ENCODE results near the gene SCD5.
"Not testable (repeated sequence)": the region's sequence is repeated elsewhere in the genome, so short reads cannot be mapped to it uniquely, and the experiment has no call there.

The SCD5 gene

DNA sequence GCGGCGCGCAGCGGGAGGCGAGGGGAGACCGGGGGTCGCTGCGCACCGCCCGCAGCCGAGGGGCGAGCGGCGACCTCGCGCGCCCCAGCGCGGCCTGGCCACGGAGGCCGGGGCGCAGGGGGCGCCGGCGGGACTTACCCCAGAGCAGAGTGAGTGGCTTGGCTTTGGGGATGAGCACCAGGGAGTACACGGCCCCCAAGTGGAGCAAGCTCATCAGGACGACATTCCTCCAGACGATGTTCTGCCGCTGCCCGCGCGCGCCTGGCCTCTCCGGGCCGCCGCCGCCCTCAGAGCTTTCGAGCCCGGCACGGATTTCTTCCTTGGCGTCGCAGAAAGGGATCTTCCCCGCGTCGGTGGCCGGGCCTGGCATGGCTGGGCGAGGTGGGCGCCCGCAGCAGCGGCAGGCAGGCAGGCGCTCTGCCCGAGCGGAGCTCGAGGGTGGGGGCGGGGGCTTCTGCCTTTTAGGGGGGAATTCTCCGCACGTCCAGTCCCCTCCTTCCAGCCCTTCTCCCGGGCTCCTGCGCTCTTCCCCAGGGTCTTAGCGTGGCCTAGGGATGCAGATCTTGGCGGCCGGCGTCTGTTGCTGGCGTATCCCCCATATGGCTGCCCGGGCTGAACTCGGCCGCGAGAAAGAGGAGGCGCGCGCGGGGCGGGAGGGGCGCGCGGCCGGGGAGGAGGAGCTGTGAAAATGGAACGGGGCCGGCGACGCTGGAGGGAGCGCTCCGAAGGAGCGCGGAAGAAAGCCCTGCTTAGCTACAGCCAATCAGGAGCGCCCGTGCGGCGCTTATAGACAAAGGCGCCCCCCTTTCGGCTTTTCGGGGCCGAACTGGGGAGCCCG lies at the start of gene SCD5:
TSS of gene SCD5 (minus strand) at position 629 of the 838 bp plus-strand sequence. CDS start at position 370, 259 bp downstream.
- peak; percentile 88 for DNase-seq (ENCODE audit: low read depth)

DNA sequence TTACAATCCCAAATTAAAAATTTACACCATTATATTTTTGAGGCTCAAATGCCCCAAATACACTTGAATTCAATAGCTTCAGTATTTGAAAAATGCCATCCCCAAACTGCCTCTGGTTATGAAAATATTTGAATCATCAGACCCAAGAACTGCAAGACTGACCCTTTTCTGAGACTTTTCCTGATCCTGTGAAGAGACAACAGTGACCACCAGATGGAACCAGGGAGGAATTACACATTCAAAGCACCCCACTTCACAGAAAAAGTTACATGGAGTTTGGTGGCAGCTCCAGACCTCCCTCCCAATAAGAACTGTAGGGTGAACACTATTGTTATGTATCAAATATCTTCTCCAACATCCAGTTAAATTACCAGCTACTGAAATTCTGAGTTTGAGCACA lies 44.0 kb upstream of the SCD5 start:
- peak; percentile 38 for DNase-seq (ENCODE audit: low read depth)

DNA sequence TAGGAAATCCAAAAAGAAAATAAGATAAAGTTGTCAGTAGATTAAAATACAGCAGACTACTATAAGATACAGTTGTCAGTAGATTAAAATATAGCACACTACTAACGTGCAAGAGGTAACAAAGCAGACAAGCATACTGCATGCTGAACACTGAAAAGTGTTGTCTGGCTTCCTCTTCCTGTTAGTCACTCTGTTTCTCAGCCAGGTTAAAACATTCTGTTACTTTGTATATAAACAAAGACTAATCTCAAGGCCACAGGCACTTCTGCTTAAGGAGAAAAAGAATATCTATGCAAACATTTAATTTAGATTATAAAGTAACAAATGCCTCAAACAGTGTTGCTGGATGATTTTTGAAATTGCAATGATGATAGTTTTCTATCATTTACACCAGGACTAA lies 41.0 kb upstream of the SCD5 start:
- DNase-seq (ENCODE audit: low read depth): peak; percentile 87

DNA sequence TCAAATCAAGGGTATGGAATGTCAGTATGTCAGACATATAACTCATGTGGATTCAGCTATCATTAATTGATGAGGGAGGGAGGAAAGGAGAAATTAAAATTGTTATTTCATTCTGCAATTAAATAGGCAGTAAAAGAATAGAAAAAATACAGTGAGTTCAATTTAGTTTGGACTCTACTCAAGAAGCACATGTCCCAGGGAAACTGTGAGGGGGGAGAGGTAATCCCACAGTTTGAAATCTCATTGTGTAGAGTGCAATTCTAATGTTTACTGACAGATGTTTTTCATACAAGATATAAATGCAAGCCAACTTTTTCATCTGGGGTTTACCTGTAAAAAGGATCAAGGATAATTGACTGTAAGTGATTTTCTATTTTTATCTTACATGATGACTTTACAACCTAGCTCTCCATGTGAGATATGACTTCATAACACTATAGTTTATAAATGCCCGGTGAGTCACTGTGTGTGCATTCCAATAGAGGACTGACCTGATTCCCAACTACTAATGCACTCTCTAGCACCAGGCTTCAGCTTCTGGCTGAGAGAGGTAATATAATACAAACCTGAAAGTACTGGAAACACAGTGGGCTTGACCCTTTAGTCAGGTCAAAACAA lies 35.2 kb upstream of the SCD5 start:
- DNase-seq (ENCODE audit: low read depth): peak; percentile 95

DNA sequence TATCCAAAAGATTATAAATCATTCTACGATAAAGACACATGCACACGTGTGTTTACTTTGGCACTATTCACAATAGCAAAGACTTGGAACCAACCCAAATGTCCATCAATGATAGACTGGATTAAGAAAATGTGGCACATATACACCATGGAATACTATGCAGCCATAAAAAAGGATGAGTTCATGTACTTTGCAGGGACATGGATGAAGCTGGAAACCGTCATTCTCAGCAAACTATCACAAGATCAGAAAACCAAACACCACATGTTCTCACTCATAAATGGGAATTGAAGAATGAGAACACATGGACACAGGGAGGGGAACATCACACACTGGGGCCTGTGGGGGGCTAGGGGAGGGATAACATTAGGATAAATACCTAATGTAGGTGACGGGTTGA lies 34.5 kb upstream of the SCD5 start:
- DNase-seq (ENCODE audit: low read depth): not testable (repeated sequence)

DNA sequence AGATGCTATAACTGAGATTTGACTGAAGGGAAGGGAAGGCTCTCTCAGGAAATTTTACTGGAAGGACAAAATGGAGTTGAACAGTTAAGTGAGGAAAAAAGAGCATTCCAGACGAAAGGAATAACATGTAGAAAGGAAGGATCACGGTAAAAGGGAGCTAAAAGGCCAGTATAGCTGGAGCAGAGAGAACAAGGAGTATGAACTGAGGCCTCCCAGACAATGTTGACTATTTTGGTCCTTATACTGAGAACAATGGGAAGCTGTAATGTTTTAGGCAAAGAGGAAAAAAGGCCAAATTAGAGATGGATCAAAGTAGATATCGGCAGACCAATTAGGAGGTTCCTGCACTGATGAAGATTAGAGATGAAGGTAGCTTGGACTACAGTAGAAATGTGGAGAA lies 26.8 kb upstream of the SCD5 start:
- DNase-seq (ENCODE audit: low read depth): no peak

DNA sequence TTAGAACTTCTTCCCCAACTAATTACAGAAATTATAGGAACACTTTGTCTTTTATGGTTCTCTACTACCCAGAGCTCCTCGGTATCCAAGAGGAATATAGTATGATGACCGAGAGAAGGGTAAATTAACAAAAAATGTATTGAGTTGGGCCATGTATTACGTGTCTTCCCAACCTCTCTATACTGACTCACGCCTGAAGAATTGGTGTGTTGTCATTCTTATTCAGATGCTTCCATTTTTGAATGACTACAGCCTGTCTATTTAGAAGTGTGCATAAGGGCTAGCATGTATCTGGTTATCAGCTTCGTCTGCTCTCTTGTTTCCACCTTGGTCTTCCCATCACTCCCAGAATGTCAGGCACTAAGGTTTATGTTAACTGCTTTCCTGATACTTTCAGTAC lies 24.5 kb upstream of the SCD5 start:
- peak; percentile 84 for DNase-seq (ENCODE audit: low read depth)

DNA sequence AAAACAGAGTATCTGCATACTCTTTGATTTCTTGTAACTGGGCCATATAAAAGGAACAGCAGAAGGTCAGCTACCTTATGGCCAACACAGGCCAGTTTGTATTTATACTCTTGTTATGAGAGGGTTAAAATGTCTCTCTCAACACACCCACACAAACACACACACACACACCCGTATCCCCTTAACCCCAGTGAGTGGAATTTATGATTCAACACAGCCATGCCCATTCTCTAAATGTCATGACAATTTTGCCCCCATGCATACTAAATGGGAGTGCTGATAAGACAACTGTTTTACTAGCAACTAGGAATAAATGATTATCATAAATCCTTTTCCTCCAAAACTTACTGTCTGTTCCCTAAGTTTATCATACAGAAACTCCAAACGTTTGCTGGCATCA lies 22.1 kb upstream of the SCD5 start:
- DNase-seq (ENCODE audit: low read depth): no peak

DNA sequence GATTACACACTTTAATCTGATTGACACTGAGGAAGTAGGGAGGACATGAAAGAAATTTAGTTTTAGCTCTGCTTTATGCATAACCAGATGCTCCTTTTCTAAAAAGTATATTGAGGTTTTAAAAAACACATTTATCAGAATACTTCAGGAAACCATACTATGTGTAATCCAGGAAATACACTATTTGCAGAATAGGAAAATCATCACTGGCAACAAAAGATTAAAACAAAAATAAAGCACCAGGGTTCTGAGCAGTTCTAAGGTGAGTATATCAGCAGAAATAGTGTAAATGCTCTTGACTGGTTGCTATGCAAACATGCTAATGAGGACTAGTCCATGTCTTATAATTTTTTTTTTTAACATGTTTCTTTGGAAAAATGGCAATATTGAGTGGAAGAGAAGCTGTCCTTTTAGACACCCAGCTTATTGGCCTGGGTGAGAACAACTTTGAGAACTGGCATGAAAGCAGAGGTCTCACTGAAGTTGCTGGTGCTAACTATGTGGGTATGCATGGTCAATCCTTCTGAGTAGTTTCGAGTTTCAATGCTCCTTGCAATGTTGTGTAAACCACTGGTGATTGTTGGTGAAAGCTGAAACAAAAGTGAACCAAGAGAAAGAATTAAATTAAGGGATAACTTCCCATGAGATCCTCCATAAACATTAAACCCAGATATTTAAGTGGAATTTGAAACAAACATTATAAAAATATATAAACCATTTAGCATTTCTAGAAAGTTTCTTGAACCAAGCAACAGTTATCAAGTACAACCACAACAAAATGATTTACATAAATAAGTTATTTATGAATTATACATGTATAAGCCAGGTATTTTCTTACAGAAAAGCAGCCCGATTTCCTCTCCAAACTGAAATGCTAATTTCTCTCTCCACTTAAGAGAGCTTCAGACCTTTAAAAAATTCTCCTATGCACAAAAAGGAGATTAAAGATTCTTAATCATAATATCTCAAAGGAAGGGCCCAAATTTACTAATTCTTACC lies 20.4 kb upstream of the SCD5 start:
- DNase-seq (ENCODE audit: low read depth): no peak

DNA sequence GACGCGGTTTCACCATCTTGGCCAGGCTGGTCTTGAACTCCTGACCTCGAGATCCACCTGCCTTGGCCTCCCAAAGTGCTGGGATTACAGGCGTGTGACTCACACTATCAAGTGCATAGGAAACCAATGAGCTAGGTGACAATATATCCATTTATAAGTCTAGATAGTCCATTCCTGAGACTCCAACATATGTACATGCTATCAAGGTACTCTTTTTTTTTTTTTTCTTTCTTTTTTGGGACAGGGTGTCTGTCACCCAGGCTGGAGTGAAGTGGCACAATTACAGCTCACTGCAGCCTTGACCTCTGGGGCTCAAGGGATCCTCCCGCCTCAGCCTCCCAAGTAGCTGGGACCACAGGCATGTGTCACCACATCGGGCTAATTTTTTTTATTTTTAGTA lies 18.3 kb upstream of the SCD5 start:
- not testable (repeated sequence) for DNase-seq (ENCODE audit: low read depth)

DNA sequence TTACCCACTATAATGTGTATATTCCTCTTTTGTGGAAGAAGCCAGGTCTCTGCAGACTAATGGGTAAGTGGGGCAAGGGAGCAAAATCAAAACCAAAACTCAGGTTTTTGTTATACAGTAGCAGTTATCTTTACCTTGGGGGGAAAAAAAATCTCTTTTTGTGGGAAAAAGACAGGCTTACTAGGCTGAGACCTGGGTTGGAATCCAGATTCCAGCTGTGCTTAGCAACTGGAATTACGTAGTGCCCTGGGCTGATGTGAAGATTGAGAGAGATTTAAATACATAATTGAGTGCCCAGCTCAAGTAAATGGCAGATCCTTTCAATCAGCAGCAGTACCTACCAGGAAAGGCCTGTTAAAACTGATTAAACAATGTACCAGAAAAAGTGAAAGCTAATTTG lies 15.4 kb upstream of the SCD5 start:
- DNase-seq (ENCODE audit: low read depth): no peak

DNA sequence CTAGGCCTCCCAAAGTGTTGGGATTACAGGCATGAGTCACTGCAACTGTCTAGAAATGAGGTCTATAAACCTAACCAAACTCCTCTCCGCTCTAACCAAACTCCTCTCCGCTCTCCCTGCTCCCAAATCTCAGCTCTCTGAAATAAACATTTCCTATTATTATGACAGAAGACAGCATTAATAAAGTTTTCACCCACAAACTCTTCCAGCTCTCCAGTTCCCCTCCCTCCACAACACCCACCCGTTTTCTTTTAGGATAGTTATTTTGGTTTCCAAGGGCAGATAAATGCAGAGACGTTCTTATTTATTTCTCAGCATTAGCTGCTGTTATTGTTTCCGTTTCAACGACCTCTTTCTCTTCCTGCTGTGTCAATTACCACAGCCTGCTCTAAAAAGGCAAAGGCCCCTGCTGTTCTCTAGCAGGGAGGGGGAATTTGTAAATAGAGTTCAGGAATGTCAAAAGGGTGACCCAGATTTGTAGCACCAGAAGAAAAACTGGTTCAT lies 13.3 kb upstream of the SCD5 start:
- DNase-seq (ENCODE audit: low read depth): peak; percentile 39

DNA sequence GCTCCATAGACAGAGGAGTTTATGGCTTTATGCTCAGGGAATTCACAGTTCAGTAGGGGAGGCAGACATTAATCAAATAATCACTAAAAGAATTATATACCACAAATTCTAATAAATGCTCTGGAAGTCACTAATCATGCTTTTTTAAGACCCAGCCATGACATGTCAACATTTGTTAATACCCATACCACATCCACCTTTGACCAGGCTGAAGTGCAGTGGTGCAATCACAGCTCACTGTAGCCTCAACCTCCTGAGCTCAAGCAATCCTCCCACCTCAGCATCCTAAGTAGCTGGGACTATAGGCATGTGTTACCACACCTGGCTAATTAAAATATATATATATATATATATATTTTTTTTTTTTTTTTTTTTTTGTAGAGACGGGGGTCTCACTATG lies 12.8 kb upstream of the SCD5 start:
- DNase-seq (ENCODE audit: low read depth): no peak

DNA sequence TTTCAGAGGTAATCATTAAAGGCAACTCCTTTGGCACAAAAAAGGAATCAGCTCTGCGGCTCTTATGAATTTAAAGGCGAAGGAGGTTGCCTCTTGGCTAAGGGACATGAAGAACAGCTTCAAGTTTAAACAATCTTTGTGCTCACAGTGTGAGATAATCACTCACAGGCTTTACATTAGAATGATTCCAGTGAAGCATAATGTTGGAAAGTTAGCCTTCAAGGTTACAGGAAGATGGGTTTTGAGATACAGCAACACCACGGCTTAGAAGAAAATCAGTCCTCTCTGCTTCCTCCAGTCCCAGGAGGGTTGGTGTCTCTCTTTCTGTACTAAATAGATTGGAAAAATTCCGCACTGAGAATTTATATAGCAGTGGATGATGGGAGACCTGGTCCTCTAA lies 11.6 kb upstream of the SCD5 start:
- DNase-seq (ENCODE audit: low read depth): no peak

DNA sequence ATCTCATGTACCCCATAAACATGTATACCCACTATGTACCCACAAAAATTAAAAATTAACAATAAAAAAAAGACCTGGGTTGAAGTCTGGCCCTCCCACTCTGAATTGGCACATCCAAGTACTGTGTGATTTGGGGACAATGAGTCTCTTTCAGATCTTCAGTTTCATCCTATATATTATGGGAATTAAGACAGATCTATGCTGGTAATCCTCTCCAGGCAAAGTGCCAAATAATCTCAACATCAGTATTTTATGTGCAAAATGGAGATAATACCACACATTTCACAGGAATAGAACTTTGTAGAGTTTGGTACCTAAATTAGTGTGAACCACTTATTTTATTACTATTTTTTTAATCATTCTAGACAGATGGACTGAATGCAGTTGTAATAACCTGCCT lies 11.0 kb upstream of the SCD5 start:
- DNase-seq (ENCODE audit: low read depth): no peak

DNA sequence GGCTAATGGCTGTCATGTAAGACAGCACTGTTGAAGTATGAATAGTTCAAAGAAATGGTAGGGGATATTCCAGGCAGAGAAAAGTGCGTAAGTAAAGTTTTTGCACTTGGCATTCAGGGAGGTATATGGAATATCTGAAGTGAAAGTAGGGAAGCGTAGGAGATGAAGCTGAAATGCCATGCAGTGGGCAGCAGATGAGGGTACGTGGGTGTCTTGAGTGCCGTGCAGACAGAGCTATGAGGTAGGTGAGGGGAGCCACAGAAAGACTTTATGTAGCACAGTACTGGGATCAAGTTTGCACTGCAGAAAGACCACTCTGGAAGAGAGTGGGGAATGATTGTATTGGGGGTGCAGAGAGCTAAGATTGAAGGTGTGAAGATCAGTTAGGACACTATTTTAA lies 5.2 kb upstream of the SCD5 start:
- DNase-seq (ENCODE audit: low read depth): no peak

DNA sequence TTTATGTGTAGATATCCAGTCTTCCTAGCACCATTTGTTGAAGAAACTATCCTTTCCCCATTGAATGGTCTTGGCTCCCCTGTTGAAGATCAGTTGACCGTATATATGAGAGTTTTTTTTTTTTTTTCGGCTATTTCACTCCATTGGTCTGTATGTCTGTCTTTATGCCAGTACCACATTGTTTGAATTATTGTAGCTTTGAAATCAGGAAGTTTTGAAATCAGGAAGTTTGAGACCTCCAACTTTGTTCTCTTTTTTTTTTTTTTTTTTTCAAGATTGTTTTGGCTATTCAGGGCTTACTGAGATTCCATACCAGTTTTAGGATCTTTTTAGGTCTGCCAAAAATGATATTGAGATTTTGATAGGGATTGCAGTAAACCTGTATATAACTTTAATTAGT lies 4.3 kb upstream of the SCD5 start:
- DNase-seq (ENCODE audit: low read depth): peak; percentile 39

DNA sequence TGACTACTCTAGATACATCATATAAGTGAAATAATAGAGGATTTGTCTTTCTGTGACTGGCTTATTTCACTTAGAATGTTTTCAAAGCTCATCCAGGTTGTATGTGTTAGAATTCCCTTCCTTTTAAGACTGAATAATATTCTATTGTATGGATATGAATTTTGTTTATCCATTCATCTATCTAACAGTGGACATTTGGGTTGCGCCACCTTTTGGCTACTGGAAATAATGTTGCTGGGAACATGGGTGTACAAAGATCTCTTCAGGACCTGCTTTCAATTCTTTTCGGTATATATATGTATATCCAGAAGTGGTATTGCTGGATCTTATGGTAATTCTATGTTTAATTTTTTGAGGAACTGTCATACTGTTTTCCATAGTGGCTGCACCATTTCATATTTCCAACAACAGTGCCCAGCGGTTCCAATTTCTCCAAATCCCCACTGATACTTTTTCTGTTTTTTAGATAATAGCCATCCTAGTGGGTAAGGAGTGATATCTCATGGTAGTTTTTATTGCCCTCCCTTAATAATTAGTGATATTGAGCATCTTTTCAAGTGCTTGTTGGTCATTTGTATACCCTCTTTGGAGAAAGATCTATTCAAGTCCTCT lies 3.4 kb upstream of the SCD5 start:
- DNase-seq (ENCODE audit: low read depth): peak; percentile 58

DNA sequence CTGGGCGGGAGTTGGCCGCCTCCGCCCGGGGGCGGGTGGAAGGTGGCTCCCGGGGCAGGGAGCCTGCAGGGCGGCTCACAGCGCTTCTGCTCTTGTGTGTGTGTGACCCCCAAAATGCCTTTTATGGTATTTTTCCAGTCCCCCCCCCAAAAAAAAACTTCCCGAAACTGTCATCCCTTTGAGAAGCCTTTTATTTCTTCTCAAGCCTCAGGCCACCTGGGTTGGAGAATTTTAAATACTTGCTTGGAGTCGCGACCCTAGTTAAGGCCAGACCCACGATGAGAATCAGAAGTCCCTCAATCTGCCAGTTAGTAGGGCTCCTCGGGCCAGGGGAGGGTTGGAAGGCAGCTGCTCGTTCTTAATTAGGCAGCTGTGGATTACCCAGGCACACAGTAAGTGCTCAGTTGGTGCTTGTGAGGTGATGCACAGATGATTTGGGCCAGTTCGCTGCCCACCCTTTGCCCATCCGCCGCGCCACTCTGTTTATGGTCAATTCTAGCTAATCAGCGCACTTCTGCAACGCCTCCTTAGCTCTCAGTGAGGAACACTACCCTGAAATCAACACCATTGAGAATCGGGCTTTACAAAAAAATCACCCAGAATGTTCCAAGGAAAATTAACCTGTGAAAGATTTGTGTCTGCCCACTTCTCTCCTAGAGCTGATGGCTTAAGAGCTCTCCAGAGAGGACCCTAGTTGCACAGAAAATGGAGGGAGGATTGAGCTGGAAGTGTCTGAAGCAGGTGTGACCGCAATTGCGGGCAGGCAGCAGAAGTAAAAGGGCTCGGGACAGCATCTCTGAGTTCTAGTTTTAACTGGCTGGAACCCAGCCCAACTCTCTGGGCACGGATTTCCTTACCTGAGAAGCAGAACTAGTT lies 648 bp upstream of the SCD5 start:
- DNase-seq (ENCODE audit: low read depth): no peak

DNA sequence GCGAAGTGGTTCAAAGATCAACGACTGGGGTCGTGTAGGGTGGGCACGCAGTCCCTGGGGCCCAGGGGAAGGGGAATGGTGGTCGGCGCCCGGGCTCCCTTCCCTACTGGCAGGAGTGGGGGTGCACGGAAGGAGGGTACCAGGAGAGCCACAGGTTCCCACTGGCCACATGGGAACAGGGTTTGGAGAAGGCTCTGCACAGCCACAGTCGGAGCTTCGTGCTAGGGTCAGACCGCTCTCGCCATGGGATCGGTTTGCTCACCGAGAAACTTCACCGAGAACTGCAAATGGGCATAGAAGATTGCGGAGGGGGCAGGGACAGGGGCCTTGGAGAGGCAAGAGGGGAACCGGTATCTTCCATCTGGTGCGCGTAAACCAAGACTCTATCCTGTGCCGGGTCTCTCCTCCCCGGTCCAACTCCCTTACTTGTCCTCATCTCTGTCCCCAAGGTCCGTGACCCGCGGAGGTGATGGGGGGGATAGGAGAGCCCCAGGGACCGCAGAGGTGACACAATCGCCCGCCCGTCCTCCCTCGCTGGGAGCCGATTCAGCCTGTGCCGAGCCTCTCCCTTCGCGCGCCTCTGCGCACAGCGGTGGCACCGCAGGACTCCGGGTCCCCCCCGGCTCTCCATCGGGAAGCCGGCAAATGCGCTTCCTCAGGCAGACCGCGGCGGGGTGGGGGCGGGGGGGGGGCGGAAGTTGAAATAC lies 1.0 kb downstream of the SCD5 start:
- peak; percentile 41 for DNase-seq (ENCODE audit: low read depth)

Data from iris pigment epithelial cell (primary cell).